ENCODE data around the gene SERPINB4. TPM values are rescaled to one million over a fixed set of nuclear protein-coding genes. Genes with fewer than 3 reads are reported as not detected.

The SERPINB4 gene
- total RNA-seq, 1 donor = not detected

- H3K4me1 ChIP-seq (ENCODE audit: insufficient read depth, low read length) = peaks cover 3% of the 10 kb centered on the region
- H3K27me3 ChIP-seq (ENCODE audit: insufficient read depth, low read length) = no peaks in the 10 kb centered on the region
- no peak overlapping the region for H3K4me3 ChIP-seq (ENCODE audit: low read length)
- no peaks in the 10 kb centered on the region for H3K9me3 ChIP-seq (ENCODE audit: low read depth, low read length)
These were observed 40.3 kb downstream of the SERPINB4 start for GRCh38 chr18:63603772-63604171.

- Histone ChIP-seq H3K9me3 (ENCODE audit: low read depth, low read length) (no peaks in the 10 kb centered on the region), H3K27me3 (ENCODE audit: insufficient read depth, low read length) (no peaks in the 10 kb centered on the region), H3K4me1 (ENCODE audit: insufficient read depth, low read length) (peaks cover 3% of the 10 kb centered on the region), H3K4me3 (ENCODE audit: low read length) (no peak overlapping the region)
These were observed 40.7 kb downstream of the SERPINB4 start for GRCh38 chr18:63603355-63603754.

- no peaks in the 10 kb centered on the region for H3K4me1 ChIP-seq (ENCODE audit: insufficient read depth, low read length)
- H3K9me3 ChIP-seq (ENCODE audit: low read depth, low read length) = no peaks in the 10 kb centered on the region
- no peak overlapping the region for H3K4me3 ChIP-seq (ENCODE audit: low read length)
- H3K27me3 ChIP-seq (ENCODE audit: insufficient read depth, low read length) = no peaks in the 10 kb centered on the region
These were observed 47.1 kb downstream of the SERPINB4 start for GRCh38 chr18:63596964-63597363.

- Histone ChIP-seq H3K4me1 (ENCODE audit: insufficient read depth, low read length) (peaks cover 12% of the 10 kb centered on the region), H3K4me3 (ENCODE audit: low read length) (no peak overlapping the region), H3K9me3 (ENCODE audit: low read depth, low read length) (no peaks in the 10 kb centered on the region)
These were observed 51.6 kb downstream of the SERPINB4 start for GRCh38 chr18:63592471-63592870.

GRCh38 chr18:63591725-63592124 lies 52.3 kb downstream of the SERPINB4 start:
- Histone ChIP-seq H3K27me3 (ENCODE audit: insufficient read depth, low read length) (no peaks in the 10 kb centered on the region), H3K4me3 (ENCODE audit: low read length) (no peak overlapping the region), H3K4me1 (ENCODE audit: insufficient read depth, low read length) (peaks cover 12% of the 10 kb centered on the region), H3K9me3 (ENCODE audit: low read depth, low read length) (no peaks in the 10 kb centered on the region)

More at GRCh38 chr18:63592471-63592870, 51.6 kb downstream of the SERPINB4 start:
- H3K27me3 ChIP-seq (ENCODE audit: insufficient read depth, low read length) = no peaks in the 10 kb centered on the region

GRCh38 chr18:63590966-63591695 lies 52.9 kb downstream of the SERPINB4 start:
- Histone ChIP-seq H3K4me3 (ENCODE audit: low read length) (no peak overlapping the region), H3K27me3 (ENCODE audit: insufficient read depth, low read length) (no peaks in the 10 kb centered on the region), H3K4me1 (ENCODE audit: insufficient read depth, low read length) (peaks cover 12% of the 10 kb centered on the region), H3K9me3 (ENCODE audit: low read depth, low read length) (no peaks in the 10 kb centered on the region)

GRCh38 chr18:63590373-63590772 lies 53.7 kb downstream of the SERPINB4 start:
- Histone ChIP-seq H3K4me3 (ENCODE audit: low read length) (no peak overlapping the region), H3K9me3 (ENCODE audit: low read depth, low read length) (no peaks in the 10 kb centered on the region), H3K27me3 (ENCODE audit: insufficient read depth, low read length) (no peaks in the 10 kb centered on the region), H3K4me1 (ENCODE audit: insufficient read depth, low read length) (peaks cover 19% of the 10 kb centered on the region)

- H3K9me3 ChIP-seq (ENCODE audit: low read depth, low read length) = no peaks in the 10 kb centered on the region
- no peak overlapping the region for H3K4me3 ChIP-seq (ENCODE audit: low read length)
- no peaks in the 10 kb centered on the region for H3K27me3 ChIP-seq (ENCODE audit: insufficient read depth, low read length)
- peaks cover 31% of the 10 kb centered on the region for H3K4me1 ChIP-seq (ENCODE audit: insufficient read depth, low read length)
These were observed 55.1 kb downstream of the SERPINB4 start for GRCh38 chr18:63588909-63589308.

Other genes starting within 250 kb of the SERPINB4 start
- 40.8 TPM for gene VPS4B, start 221.8 kb downstream of the SERPINB4 start, total RNA-seq
- gene SERPINB5, start 167.3 kb downstream of the SERPINB4 start, total RNA-seq = not detected
- gene SERPINB12, start 101.9 kb downstream of the SERPINB4 start, total RNA-seq = not detected
- not detected for gene SERPINB13, start 56.9 kb downstream of the SERPINB4 start, total RNA-seq
- gene SERPINB3, start 17.6 kb upstream of the SERPINB4 start, total RNA-seq = not detected
- gene SERPINB11, start 58.7 kb upstream of the SERPINB4 start, total RNA-seq = not detected
- gene SERPINB7, start 131.2 kb upstream of the SERPINB4 start, total RNA-seq = not detected
- gene SERPINB2, start 243.4 kb upstream of the SERPINB4 start, total RNA-seq = 143 TPM

Measured in mononuclear cell (primary cell).